Transverse colon (tissue), 3 donors: Measurements from ENCODE around the gene SLC30A9.

Experiments
- CTCF ChIP-seq, 5 experiments: fragments of 200-600 bp in 3 of 5; fragments of 450-650 bp in 2 of 5; sonication (generic) in 3 of 5; IDR thresholded peaks; 1 replicate in 2 of 5; 2 replicates in 3 of 5; pipeline ENCODE4 v1.5.1; 2016 to 2017; ENCODE audit warnings: antibody characterized with exemption in 5 of 5, inconsistent platforms in 3 of 5, mild to moderate bottlenecking in 2 of 5, moderate library complexity in 1 of 5
- POLR2A ChIP-seq: fragments of 450-650 bp; IDR thresholded peaks from one replicate; pipeline ENCODE4 v1.6.1; 2016; ENCODE audit warnings: antibody characterized with exemption, mild to moderate bottlenecking, moderate library complexity

GRCh38 chr4:42123071-42123644 lies 132.8 kb downstream of the SLC30A9 start:
- TF ChIP-seq CTCF (IDR thresholded peaks at IDR 0.05) (no peak), POLR2A (no peak)
